Testis (tissue), 2 donors: ENCODE measurements around the gene PAX7.

Experiments used
- POLR2A ChIP-seq: fragments of 450-650 bp; IDR thresholded peaks from one replicate; pipeline ENCODE4 v1.6.1; 2017; ENCODE audit warnings: antibody characterized with exemption, mild to moderate bottlenecking, moderate library complexity
- TF ChIP-seq, protein P1 (sequence below), 3 experiments: fragments of 450-650 bp in 2 of 3; fragments of 200-600 bp in 1 of 3; sonication (generic) in 1 of 3; IDR thresholded peaks; one replicate each; pipeline ENCODE4 v1.5.1; 2016 to 2019; ENCODE audit warnings: antibody characterized with exemption in 3 of 3, mild to moderate bottlenecking in 2 of 3, moderate library complexity in 1 of 3

GRCh38 chr1:18646091-18646785, 15.6 kb downstream of the PAX7 start:
- TF ChIP-seq POLR2A, result no peak
- TF ChIP-seq, protein P1, sequence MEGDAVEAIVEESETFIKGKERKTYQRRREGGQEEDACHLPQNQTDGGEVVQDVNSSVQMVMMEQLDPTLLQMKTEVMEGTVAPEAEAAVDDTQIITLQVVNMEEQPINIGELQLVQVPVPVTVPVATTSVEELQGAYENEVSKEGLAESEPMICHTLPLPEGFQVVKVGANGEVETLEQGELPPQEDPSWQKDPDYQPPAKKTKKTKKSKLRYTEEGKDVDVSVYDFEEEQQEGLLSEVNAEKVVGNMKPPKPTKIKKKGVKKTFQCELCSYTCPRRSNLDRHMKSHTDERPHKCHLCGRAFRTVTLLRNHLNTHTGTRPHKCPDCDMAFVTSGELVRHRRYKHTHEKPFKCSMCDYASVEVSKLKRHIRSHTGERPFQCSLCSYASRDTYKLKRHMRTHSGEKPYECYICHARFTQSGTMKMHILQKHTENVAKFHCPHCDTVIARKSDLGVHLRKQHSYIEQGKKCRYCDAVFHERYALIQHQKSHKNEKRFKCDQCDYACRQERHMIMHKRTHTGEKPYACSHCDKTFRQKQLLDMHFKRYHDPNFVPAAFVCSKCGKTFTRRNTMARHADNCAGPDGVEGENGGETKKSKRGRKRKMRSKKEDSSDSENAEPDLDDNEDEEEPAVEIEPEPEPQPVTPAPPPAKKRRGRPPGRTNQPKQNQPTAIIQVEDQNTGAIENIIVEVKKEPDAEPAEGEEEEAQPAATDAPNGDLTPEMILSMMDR (IDR thresholded peaks at IDR 0.05), result no peak
